Activated B cell treated with CpG ODN at 0.5 μM for 24 hours (primary cell): ENCODE measurements around the gene NRSN2. TPM values are rescaled to one million over a fixed set of nuclear protein-coding genes. Genes with fewer than 3 reads are reported as not detected.
"Not testable (repeated sequence)": the region's sequence is repeated elsewhere in the genome, so short reads cannot be mapped to it uniquely, and the experiment has no call there.

Experiments
- ATAC-seq: fragments of 200-7000 bp; cut with Tn5 transposase; one replicate; pipeline ENCODE4 v1.10.0; 2021; ENCODE audit warnings: low read depth, mild to moderate bottlenecking, moderate library complexity
- CTCF ChIA-PET: fragments of 350-600 bp; sonication (Branson Sonifier 250); formaldehyde crosslinking; loops from one replicate; lab custom pipeline; 2021; ENCODE audit warnings: antibody characterized with exemption; lab: Charles Lee
- POLR2A ChIA-PET: fragments of 350-600 bp; sonication (Branson Sonifier 250); formaldehyde crosslinking; loops from one replicate; lab custom pipeline; 2021; ENCODE audit warnings: antibody characterized with exemption; lab: Charles Lee
- DNase-seq: peaks from one replicate; pipeline ENCODE4 v3.0.0; 2022
- H3K27ac Mint-ChIP-seq: one replicate; pipeline ENCODE4 v1.8.0; 2020; ENCODE audit warnings: mixed read lengths
- H3K27me3 Mint-ChIP-seq: one replicate; pipeline ENCODE4 v1.8.0; 2021; ENCODE audit warnings: mixed read lengths
- H3K36me3 Mint-ChIP-seq: one replicate; pipeline ENCODE4 v1.8.0; 2021; ENCODE audit warnings: low read depth, mixed read lengths
- H3K4me1 Mint-ChIP-seq: one replicate; pipeline ENCODE4 v1.8.0; 2021; ENCODE audit warnings: mixed read lengths
- H3K4me3 Mint-ChIP-seq: one replicate; pipeline ENCODE4 v1.8.0; 2020; ENCODE audit warnings: mild to moderate bottlenecking, mixed read lengths
- H3K9me3 Mint-ChIP-seq: one replicate; pipeline ENCODE4 v1.8.0; 2020; ENCODE audit warnings: mixed read lengths
- intact Hi-C: fragments of 100-400 bp; cut with micrococcal nuclease; formaldehyde crosslinking; loops from one replicate; pipeline ENCODE4 v1.15.1; 2024
- total RNA-seq: library from RNA; stranded (reverse); gene quantifications from 2 replicates; pipeline ENCODE4 v1.2.3, GENCODE V29; 2022
- TF ChIP-seq, protein P1 (sequence below): fragments of 200-600 bp; IDR thresholded peaks from one replicate; pipeline ENCODE4 v1.8.0; 2022; ENCODE audit warnings: antibody characterized with exemption, mild to moderate bottlenecking

NRSN2 gene
- total RNA-seq, 1 donor from 2014 or later, result 12.8 TPM

DNA sequence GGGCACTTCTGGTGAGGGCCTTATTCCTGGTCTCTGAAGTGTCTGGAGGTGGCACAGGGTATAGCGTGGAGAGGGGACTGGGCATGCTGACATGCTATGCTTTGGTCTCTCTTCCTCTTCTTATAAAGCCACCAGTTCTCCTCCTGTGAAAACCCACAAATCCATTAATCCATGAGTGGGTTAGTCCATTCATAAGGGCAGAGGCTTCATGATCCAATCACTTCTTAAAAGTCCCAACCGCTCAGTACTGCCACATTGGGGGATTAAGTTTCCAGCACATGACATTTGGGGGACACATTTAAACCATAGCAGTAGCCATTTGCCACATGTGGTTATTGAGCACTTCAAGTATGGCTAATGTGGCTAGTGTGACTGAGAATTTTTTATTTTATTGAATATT lies 29.8 kb downstream of the NRSN2 start:
- ChIA-PET CTCF (no interaction called here), POLR2A (no interaction called here)
- H3K36me3 Mint-ChIP-seq, result no peaks in the 10 kb centered on the region

DNA sequence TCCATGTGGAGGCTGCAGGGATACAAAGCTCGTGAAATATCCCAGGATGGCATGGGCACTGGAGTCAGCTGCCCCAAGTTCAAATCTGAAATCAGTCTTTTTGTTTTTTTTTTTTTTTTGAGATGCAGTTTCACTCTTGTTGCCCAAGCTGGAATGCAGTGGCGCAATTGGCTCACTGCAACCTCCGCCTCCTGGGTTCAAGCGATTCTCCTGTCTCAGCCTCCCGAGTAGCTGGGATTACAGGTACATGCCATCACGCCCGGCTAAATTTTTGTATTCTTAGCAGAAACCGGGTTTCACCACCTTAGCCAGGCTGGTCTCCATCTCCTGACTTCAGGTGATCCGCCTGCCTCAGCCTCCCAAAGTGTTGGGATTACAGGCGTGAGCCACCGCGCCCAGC lies 30.7 kb downstream of the NRSN2 start:
- ATAC-seq, H3K36me3 Mint-ChIP-seq, H3K4me3 Mint-ChIP-seq, DNase-seq, CTCF ChIA-PET, H3K4me1 Mint-ChIP-seq, intact Hi-C loops, H3K9me3 Mint-ChIP-seq, H3K27me3 Mint-ChIP-seq, H3K27ac Mint-ChIP-seq: not testable (repeated sequence)
- POLR2A ChIA-PET, result interaction anchor here (0.7 kb wide), 2 partner anchors 13 to 57 kb away, joined by 4 read pairs; no protein-coding TSS in a partner anchor

More for the DNA sequence above, 29.8 kb downstream of the NRSN2 start:
- H3K4me1 Mint-ChIP-seq, result no peaks in the 10 kb centered on the region
- no peak overlapping the region for H3K4me3 Mint-ChIP-seq
- intact Hi-C loops, result no loop called here
- DNase-seq, result no peak
- no peaks in the 10 kb centered on the region for H3K27me3 Mint-ChIP-seq
- TF ChIP-seq, protein P1, sequence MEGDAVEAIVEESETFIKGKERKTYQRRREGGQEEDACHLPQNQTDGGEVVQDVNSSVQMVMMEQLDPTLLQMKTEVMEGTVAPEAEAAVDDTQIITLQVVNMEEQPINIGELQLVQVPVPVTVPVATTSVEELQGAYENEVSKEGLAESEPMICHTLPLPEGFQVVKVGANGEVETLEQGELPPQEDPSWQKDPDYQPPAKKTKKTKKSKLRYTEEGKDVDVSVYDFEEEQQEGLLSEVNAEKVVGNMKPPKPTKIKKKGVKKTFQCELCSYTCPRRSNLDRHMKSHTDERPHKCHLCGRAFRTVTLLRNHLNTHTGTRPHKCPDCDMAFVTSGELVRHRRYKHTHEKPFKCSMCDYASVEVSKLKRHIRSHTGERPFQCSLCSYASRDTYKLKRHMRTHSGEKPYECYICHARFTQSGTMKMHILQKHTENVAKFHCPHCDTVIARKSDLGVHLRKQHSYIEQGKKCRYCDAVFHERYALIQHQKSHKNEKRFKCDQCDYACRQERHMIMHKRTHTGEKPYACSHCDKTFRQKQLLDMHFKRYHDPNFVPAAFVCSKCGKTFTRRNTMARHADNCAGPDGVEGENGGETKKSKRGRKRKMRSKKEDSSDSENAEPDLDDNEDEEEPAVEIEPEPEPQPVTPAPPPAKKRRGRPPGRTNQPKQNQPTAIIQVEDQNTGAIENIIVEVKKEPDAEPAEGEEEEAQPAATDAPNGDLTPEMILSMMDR, result no peak
- no peak for ATAC-seq
- H3K27ac Mint-ChIP-seq, result no peak overlapping the region
- no peaks in the 10 kb centered on the region for H3K9me3 Mint-ChIP-seq

DNA sequence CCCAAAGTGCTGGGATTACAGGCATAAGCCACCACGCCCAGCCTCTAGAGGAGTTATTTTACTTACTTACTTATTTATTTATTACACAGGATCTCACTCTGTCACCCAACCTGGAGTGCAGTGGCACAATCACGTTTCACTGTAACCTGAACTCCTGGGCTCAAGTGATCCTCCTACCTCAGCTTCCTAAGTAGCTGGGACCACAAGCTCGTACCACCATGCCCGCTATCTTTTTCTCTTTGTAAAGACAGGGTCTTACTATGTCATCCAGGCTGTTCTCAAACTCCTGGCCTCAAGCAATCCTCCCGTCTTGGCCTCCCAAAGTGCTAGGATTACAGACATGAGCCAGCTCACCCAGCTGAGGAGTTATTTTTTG lies 32.0 kb downstream of the NRSN2 start:
- intact Hi-C loops, result no loop called here
- peak overlapping the region; percentile 14 for H3K27ac Mint-ChIP-seq
- POLR2A ChIA-PET, result no interaction called here

DNA sequence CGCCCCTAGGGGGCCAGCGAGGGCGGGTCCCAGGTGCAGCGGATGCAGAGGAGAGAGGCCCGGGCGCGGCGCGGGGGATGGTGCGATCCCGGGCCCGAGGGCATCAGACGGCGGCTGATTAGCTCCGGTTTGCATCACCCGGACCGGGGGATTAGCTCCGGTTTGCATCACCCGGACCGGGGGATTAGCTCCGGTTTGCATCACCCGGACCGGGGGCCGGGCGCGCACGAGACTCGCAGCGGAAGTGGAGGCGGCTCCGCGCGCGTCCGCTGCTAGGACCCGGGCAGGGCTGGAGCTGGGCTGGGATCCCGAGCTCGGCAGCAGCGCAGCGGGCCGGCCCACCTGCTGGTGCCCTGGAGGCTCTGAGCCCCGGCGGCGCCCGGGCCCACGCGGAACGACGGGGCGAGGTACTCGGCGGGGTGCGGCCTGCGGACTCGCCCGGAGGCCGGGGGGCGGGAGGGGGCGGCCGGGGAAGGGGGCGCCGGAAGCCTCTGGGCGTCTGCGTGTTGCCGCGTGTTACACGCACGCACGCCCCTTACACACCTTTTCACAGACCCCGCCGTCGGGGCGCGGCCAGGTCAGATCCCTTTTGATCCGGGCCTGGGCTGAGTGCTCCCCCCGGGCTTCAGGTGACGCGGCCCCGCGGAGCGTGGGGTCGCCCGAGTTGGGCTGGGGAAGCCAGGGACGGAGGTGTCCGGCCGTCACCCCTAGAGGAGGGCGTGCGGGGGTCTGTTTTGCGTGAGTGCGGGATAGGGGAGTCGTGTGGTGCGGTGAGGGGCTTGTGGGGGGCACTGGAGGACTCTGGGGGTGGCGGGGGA lies 34.1 kb downstream of the NRSN2 start:
- Mint-ChIP-seq H3K36me3 (peaks cover 4% of the 10 kb centered on the region), H3K27me3 (no peaks in the 10 kb centered on the region), H3K4me3 (peak overlapping the region; percentile 84), H3K9me3 (no peaks in the 10 kb centered on the region), H3K4me1 (peaks cover 12% of the 10 kb centered on the region), H3K27ac (peak overlapping the region; percentile 75)
- DNase-seq, result peak; percentile 60
- CTCF ChIA-PET, result no interaction called here
- peak; percentile 49 for ATAC-seq
- POLR2A ChIA-PET, result interaction anchor here (0.7 to 1.8 kb wide), 13 partner anchors 9 to 162 kb away, joined by 3 to 9 read pairs (median 5); partner anchors contain the start of genes CSNK2A1, NRSN2, RBCK1 and TBC1D20
- TF ChIP-seq, protein P1, result no peak
- intact Hi-C loops, result loop anchor here (1.0 to 2.0 kb wide), 5 partner anchors 18 to 162 kb away; partner anchors contain the start of gene CSNK2A1

More for the DNA sequence above, 32.0 kb downstream of the NRSN2 start:
- Mint-ChIP-seq H3K9me3 (no peaks in the 10 kb centered on the region), H3K4me3 (no peak overlapping the region), H3K4me1 (peaks cover 12% of the 10 kb centered on the region), H3K27me3 (no peaks in the 10 kb centered on the region), H3K36me3 (no peaks in the 10 kb centered on the region)
- TF ChIP-seq, protein P1, result no peak
- ATAC-seq (no peak), DNase-seq (no peak)
- CTCF ChIA-PET, result no interaction called here

DNA sequence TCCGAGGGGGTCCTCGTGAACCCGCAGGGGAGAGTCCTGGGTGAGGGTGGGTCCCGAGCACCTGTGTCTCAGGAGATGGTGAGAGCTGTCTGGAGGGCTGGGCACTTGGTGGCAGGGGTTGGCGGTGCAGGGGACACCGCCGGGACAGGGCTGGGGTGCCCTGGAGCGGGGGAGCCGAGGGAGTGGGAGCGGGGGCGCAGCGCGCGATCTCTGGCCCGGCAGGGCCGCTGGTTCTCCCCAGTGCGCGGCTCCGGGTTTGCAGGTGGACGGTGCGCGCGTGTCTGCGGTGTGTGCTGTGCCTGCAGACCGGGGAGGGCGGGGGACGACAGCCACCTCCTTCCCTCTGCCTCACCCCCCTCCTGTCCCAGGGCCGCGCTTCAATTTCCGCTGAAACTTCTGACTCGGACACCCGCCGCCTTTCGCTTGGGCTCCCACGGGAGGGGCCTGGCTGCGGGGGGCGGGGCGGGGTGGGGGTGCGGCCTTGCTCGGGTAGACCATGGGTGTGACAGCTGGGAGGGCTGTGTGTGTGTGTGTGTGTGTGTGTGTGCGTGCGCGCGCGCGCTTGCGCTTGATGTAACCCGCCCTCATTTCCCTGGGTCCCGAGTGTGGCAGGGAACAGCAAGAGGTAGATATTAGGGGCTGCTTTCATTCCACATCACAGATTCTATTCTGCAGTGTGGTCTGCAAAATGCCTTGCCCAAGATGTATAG lies 34.8 kb downstream of the NRSN2 start:
- Mint-ChIP-seq H3K27ac (peak overlapping the region; percentile 80), H3K9me3 (no peaks in the 10 kb centered on the region)
- CTCF ChIA-PET, result interaction anchor here (0.8 to 1.3 kb wide), 2 partner anchors 27 to 100 kb away, joined by 3 read pairs; no protein-coding TSS in a partner anchor

More for the DNA sequence above, 34.8 kb downstream of the NRSN2 start:
- TF ChIP-seq, protein P1, result no peak
- POLR2A ChIA-PET, result interaction anchor here (1.2 to 1.6 kb wide), 5 partner anchors 20 to 162 kb away, joined by 4 to 8 read pairs (median 6); partner anchors contain the start of genes CSNK2A1, RBCK1 and TBC1D20
- peaks cover 12% of the 10 kb centered on the region for H3K4me1 Mint-ChIP-seq
- DNase-seq (peak; percentile 64), ATAC-seq (peak; percentile 79)
- no peaks in the 10 kb centered on the region for H3K27me3 Mint-ChIP-seq
- H3K4me3 Mint-ChIP-seq, result peak overlapping the region; percentile 83
- peaks cover 5% of the 10 kb centered on the region for H3K36me3 Mint-ChIP-seq
- intact Hi-C loops, result loop anchor here (1.0 to 2.0 kb wide), 6 partner anchors 19 to 162 kb away; partner anchors contain the start of genes CSNK2A1 and TBC1D20
